HG03066 (cell line): ENCODE data around the gene PNPLA7.
"Not testable (repeated sequence)": the region's sequence is repeated elsewhere in the genome, so short reads cannot be mapped to it uniquely, and the experiment has no call there.

Experiments
- ATAC-seq: cut with Tn5 transposase; IDR thresholded peaks from one replicate; pipeline ENCODE4 v1.9.1; 2021; ENCODE audit warnings: low read depth; ENCODE audit not compliant: unreplicated experiment

PNPLA7 gene

DNA sequence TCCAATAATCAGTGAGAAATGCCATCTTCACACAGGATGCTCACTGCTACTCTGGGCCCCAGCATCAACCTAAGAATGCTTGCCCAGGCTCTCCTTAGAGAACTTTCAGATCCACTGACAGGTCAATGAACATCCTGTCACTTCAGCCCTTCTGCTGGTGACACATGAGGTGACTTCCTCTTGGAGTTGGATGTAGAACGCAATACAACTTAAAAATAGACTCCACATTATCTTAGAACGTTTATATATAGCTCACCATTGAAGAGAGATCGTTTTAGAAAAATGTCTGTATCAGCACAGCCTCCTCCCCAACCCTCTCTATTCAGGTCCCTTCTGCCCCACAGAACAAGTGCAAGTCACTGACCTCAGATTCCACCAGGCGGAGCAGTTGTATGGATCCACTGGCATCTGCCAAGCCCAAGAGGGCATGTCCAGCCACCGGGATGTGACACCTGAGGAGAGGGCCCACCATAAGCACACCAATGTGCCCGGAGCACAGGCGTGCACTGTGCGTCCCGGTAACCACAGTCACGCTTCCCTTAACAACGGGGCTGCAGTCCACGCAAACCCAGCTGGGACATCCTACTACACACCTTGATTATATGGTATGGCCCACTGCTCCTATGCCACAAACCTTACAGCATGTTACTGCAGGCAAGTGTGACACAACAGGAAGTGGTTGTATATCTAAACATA, 25.7 kb upstream of the PNPLA7 start:
- no peak for ATAC-seq

DNA sequence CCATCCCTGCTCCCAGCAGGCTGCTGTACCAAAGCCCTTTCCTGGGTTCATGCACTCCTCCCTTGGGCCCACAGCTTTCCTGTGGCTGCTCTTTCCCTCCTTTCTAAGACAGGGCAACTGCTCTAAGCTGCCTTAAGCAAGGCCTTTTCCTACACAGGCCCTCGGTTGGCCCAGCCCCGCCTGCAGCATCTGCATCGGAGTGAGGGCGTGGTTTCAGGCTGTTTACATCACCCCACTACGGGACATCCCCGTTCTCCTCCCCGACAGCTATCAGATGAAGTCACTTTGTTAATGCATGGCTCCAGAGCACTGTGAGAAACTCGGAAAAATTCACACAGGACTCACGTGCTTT, 25.1 kb upstream of the PNPLA7 start:
- ATAC-seq = no peak

DNA sequence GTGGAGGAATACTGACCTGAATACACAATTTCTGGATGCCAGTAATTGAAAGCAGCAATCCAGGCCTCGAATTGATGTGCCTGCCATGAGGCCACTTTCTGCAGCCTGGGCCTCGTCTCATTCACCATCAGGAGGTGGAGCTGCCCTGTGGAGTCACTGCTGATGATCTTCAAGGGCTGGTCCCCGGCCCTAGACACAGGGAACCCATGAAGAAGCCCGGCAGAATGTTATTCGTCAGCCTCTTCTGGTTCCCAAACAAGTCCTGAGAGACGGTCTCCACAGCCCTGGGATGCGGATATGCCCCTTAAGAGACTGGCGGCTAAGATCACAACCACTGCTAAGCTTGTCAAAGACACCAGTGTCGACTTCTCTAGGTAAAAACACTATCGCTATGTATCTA, 24.0 kb upstream of the PNPLA7 start:
- no peak for ATAC-seq

DNA sequence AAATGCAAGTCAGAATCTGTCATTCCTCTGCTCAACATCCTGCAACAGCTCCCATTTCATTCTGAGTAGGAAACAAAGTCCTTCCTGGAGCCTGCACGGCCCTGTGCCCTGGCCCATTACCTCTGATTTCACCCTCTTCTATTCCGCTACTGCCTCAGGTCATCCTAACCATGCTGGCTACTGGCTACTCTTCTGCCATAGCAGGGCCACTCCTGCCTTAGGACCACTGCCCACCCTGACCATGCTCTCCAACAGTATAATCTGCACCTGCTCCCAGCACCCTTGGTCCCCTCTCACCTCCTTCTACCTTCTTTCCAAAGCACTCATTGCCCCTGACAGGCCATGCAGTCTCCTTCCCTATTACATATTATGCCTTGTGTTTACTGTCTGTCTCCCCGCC, 20.4 kb upstream of the PNPLA7 start:
- no peak for ATAC-seq

DNA sequence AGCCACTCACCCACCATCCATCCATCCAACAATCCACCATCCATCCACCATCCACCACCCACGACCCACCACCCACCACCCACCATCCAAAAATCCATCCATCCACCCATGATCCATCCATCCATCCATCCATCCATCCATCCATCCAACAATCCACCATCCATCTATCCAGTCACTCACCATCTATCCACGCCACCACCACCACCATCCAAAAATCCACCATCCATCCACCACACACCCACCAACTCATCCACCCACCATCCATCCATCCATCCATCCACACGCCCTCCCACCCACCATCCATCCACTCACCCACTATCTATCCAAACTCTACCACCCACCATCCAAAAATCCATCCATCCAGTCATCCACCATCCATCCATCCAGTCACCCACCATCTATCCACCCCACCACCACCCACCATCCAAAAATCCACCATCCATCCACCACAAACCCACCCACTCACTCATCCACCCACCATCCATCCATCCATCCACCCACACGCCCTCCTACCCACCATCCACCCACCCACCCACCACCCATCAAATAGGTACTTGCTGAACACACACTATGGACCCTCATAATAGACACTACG, 19.5 kb upstream of the PNPLA7 start:
- ATAC-seq = no peak

DNA sequence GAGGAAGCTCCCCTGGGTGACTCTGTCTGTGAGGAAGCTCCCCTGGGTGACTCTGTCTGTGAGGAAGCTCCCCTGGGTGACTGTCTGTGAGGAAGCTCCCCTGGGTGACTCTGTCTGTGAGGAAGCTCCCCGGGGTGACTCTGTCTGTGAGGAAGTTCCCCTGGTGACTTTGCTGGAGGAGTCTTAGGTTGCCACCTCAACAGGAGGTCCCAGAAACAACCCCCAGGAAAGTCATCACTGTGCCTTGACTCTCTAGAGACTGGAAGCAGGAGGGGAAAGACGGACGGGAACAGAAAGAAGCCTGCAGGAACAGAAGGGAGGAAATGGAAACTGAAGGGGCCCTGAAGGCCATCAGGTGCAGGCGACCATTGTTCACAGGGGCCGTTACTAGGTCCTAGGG, 18.2 kb upstream of the PNPLA7 start:
- not testable (repeated sequence) for ATAC-seq

DNA sequence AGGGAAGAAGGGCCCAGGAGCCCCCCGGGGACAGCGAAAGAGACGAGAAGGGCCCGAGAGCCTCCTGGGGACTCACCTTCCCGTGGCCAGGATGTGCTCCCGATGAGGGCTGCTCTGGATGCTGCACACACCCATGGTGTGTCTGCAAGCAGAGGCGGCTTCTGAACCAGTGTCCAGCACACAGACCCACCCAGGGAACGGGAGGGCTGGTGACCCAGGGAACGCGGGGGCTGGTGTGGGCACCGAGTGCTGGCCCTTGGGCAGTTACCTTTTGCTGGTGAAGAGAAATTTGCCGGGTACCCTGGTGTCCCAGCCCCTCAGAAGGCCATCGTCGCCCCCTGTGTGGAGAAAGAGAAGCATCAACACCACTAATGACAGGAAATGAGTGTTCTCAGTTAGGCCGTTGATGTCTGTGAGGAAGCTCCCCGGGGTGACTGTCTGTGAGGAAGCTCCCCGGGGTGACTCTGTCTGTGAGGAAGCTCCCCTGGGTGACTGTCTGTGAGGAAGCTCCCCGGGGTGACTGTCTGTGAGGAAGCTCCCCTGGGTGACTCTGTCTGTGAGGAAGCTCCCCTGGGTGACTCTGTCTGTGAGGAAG, 14.7 kb upstream of the PNPLA7 start:
- ATAC-seq = no peak

DNA sequence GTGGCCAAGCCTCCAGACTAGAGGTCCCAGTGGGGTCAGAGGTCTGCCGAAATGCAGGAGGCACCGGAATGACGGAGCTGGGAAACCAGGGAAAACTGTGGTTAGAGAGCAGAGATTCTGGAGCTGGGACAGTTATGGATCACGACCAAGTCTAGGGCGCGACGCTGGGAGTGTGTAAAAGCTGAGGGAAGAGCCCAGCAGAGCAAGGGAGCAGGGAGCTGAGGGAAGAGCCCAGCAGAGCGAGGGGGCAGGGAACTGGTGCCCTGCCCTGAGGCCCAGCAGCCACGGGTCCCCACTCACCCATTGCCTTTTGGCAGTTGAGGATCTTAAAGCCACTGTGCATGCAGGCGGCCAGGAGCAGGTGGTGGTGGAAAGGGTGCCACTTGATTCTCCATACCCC, 13.9 kb upstream of the PNPLA7 start:
- no peak for ATAC-seq

DNA sequence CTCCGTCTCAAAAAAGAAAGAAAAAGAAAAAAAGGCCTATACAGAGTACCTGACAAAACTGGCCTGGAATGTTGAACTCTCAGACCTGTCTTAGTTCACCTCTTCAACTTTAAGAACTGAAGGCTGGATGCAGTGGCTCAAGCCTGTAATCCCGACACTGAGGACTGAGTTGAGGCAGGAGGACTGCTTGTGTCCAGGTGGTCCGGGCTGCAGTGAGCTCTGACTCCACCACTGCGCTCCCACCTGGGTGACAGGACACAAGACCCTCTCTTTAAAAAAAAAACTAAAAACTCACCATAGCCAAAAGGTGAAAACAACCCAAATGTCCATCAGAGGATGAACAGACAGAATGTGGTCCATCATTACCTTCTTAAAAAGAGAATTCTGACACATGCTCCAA, 7.9 kb upstream of the PNPLA7 start:
- ATAC-seq = no peak

DNA sequence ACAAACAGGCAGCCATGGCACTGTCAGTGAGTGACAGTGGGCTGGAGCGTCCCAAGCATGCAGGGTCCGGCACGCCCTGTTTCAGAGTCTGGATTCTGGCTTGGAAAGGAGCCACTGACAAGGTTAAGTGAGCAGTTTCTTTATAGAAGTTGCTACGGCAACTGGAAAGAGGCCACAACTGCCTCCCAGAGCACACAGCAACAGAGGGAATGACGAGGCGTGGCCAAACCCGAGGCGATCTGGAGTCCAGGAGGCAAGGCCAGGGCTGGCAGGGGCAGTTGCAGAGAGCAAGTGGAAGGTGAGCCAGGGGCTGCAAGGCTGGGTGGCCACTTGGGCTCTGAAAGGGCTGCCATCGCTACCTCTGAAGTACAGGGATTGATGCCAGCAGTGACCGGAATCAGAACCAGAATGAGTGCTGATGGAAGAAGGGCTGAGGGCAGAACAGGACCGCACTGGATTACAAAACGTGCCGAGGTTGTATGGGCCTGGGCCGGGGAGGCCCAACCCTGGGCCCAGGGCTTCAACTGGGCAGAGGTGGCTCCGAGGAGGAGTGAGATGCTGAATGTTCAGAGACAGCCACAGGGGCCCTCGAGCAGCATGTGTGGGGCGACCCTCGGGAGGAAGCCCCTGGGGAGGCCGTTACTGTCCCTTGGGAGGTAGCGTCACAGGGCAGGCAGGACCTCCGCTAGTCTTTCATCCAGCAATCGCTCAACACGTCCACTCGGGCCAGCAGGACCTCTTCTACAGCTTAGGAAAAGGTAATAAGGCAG, 6.1 kb upstream of the PNPLA7 start:
- no peak for ATAC-seq

DNA sequence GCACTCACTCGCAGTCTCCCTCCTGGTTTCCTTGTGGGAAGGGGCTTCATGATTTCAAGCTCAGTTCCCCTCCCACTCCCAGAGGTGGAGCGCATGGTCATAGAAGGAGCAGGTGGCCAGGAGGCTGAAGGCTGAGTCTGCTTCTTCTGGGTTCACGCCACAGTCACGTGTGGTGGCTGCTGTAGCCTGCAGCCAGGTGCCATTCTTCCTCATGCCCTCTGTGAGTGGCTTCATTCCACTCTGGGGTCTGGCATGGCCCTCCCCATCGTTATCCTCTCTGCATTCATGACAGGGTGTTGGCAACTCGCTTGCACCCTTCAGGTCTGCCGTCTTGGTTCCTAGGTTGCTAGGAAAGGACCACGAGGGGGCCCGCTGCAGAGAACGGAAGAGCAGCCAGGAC, 5.0 kb upstream of the PNPLA7 start:
- ATAC-seq = no peak

DNA sequence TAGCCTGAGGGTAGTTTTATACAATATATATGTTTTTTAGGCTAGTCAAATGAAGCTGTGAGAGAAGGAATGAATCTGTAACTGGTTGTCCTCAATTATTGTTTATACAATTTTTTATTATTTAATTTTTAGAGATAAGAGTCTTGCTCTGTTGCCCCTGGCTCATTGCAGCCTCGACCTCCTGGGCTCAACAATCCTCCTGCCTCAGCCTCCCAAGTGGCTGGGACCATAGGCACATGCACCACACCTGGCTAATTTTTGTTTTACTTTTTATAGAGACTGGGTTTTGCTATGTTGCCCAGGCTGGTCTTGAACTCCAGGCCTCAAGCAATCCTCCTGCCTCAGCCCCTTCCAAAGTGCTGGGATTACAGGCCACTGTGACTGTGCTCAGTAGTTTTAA, 4.1 kb upstream of the PNPLA7 start:
- no peak for ATAC-seq

DNA sequence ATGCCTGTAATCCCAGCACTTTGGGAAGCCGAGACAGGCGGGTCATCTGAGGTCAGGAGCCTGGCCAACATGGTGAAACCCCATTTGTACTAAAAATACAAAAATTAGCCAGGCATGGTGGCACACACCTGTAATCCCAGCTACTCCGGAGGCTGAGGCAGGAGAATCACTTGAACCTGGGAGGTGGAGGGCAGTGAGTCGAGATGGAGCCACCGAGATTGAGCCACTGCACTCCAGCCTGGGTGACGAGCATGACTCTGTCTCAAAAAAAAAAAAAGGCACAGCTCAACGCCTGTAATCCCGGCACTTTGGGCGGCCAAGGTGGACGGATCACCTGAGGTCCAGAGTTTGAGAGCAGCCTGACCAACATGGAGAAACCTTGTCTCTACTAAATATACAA, 3.5 kb upstream of the PNPLA7 start:
- not testable (repeated sequence) for ATAC-seq

DNA sequence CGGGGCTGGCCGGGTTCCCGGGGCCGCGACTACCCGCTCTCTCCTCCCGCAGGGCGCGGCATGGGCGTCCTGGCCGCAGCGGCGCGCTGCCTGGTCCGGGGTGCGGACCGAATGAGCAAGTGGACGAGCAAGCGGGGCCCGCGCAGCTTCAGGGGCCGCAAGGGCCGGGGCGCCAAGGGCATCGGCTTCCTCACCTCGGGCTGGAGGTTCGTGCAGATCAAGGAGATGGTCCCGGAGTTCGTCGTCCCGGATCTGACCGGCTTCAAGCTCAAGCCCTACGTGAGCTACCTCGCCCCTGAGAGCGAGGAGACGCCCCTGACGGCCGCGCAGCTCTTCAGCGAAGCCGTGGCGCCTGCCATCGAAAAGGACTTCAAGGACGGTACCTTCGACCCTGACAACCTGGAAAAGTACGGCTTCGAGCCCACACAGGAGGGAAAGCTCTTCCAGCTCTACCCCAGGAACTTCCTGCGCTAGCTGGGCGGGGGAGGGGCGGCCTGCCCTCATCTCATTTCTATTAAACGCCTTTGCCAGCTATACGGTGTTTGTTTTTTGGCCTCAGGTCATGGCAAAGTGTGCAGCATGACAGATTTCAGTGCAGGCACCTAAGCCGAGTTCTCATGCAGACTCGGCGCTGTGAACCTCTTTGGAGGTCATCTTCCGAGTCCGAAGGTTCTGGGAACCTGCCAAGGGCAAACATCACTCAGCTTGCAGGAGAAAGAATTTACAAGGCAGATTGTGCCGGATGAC, 2.0 kb upstream of the PNPLA7 start:
- ATAC-seq = peak; percentile 12

DNA sequence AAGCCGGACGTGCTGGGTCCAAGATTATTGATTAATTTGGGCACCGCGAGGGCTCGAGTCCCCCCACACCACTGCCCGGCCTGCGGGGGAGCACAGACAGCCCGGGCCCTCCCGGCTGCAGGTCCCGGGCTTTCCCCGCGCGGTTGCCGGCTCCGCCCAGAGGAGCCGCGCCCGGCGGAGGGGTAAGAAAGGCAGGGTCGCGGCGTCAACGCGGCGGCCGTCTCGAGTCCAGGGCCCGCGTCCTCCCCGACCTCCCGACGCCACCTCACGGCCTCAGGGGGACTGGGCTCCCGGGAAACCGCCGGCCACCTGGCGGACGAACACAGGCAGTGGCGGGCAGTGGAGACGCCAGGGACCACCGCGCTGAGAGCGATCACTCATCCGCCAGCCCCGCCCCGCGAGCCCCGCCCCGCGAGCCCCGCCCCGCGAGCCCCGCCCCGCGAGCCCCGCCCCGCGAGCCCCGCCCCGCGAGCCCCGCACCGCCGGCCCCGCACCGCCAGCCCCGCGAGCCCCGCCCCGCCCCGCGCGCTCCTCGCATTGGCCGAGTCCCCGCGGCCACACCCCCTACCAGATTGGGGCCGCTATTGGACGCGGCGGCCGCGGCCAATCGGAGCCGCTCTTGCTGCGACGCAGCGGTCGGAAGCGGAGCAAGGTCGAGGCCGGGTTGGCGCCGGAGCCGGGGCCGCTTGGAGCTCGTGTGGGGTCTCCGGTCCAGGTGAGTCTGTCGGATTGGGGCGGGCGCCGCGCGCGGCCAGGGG, 1.2 kb upstream of the PNPLA7 start, which contains the start of gene MRPL41:
Gene MRPL41 (plus strand): TSS at position 616 of the 758 bp plus-strand sequence. CDS start 203 bp downstream, outside the sequence.
- ATAC-seq = peak; percentile 66

DNA sequence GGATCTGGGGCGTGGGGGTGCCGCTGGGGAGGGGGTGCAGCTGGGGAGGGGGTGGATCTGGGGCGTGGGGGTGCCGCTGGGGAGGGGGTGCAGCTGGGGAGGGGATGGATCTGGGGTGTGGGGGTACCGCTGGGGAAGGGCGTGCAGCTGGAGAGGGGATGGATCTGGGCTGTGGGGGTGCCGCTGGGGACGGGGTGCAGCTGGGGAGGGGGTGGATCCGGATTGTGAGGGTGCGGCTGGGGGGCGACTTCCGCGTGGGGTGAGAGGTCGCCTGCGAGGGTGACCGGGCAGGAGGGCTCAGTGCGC, 709 bp upstream of the PNPLA7 start:
- ATAC-seq = not testable (repeated sequence)

DNA sequence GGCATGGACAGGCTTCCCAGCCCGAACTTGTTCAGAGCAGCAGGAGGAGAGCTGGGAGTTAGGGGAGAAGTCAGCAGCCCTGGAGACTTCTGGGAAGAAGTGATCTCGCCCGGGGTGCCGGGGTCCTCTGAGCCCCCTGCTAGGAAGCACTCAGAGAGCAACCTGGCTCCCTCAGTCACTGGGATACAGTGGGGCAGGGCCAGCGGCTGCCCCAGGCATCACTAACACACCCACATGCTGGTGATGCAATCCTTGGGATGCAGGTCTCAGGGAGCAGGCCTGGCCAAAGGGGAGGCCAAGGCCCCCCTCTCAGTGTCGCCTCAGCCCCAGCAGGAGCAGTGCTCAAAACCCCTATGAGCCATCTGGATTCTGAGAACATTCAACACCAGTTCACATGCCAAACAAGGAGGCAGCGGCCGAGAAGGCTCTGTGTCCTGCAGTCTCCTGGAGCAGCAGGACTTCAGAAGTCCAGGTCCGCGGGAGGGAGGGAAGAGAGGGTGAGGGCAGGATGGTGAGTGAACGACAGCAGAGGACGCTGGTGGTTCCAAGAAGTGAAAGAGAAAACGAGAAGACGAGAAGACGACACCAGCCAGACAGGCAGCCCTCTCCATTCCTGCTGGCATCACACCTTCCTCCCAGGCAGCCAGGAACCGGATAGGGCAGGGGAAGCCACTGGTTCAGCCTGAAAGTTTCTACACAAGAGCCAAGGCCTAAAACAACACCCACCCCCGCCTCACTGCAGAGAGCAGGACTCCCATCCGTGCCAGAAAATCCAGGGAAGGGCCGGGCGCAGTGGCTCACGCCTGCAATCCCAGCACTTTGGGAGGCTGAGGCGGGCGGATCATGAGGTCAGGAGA, 2.3 kb downstream of the PNPLA7 start:
- ATAC-seq = no peak

DNA sequence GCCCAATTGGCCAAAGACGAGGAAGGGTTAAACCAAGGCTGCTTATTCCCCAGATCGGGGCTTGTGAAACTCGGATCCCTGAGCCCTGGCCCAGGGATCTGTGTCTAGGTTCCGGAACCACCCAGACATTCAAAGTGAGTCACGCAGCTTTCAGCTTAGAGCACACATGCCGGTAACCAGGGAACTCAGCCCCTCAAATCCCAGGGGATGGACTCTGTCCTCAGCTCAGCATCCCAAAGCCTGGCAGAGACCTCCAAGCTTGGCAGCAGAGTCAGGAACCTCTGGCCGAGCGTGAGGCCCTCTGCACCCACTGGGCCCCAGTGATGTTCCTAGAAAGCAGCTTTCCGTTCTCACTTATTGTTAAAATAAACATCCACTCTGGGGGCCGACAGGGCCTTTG, 5.1 kb downstream of the PNPLA7 start:
- ATAC-seq = no peak

DNA sequence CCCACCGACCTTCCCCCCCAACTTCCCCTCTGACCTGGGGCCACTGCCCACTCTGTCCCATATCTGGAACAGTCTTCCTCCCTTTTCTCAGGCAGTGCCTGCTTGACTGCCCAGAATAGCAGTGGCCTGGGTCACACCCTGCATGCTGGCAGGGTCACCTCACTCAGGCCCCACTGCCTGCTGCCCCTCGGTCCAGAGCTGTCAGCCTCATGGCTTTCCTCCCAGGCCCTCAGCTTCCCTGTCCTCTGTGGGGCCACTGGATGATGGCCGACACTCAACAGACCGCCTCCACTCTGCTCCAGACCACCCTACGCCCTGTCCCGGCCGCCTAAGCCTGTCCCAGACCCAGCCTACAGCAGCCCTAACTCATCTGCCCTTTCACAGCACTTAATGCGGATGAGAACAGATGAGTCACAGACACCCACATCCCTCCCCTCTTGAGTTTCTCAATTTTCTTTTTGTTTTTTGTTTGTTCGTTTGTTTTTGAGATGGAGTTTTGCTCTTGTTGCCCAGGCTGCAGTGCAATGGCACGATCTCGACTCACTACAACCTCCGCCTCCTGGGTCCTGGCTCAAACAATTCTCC, 5.9 kb downstream of the PNPLA7 start:
- no peak for ATAC-seq
